HepG2 (cell line): ENCODE measurements around the gene TMEM107. TPM values are rescaled to one million over a fixed set of nuclear protein-coding genes. Genes with fewer than 3 reads are reported as not detected.

Source experiments
- ATF2 ChIP-seq: sonication (generic); formaldehyde crosslinking; IDR thresholded peaks from 2 replicates; pipeline ENCODE4 v1.4.0; 2020; ENCODE audit warnings: missing genetic modification reagents
- ATF4 ChIP-seq, 2 experiments: fragments of 450-650 bp in 1 of 2; sonication (generic) in 1 of 2; formaldehyde crosslinking; IDR thresholded peaks; 2 replicates each; pipeline versions ENCODE4 v1.5.0 to v1.8.0; 2020 to 2022; ENCODE audit warnings: mild to moderate bottlenecking in 1 of 2, missing genetic modification reagents in 1 of 2
- BHLHE40 ChIP-seq: IDR thresholded peaks from 2 replicates; pipeline ENCODE4 v1.6.1; 2011; ENCODE audit warnings: low read length, improper control_type of control experiment
- CBX1 ChIP-seq: IDR thresholded peaks from one replicate; pipeline ENCODE4 v1.6.1; 2016; ENCODE audit warnings: antibody characterized with exemption, low read depth
- ELF1 ChIP-seq: sonication (generic); formaldehyde crosslinking; IDR thresholded peaks from 2 replicates; pipeline ENCODE4 v1.4.0; 2020; ENCODE audit warnings: missing genetic modification reagents
- HDAC1 ChIP-seq: sonication (generic); formaldehyde crosslinking; IDR thresholded peaks from 2 replicates; pipeline ENCODE4 v1.5.1; 2020; ENCODE audit warnings: mild to moderate bottlenecking, missing genetic modification reagents
- KDM4B ChIP-seq: sonication (generic); formaldehyde crosslinking; IDR thresholded peaks from 2 replicates; pipeline ENCODE4 v1.4.0; 2020; ENCODE audit warnings: missing genetic modification reagents
- KDM5B ChIP-seq: sonication (generic); formaldehyde crosslinking; IDR thresholded peaks from 2 replicates; pipeline ENCODE4 v1.4.0; 2020; ENCODE audit warnings: missing genetic modification reagents, mild to moderate bottlenecking, borderline replicate concordance
- KLF15 ChIP-seq: sonication (generic); formaldehyde crosslinking; IDR thresholded peaks from 2 replicates; pipeline ENCODE4 v1.8.1; 2023; ENCODE audit warnings: borderline replicate concordance, mild to moderate bottlenecking, inconsistent platforms, missing genetic modification reagents, mixed read lengths
- MAFF ChIP-seq: IDR thresholded peaks from 2 replicates; pipeline ENCODE4 v1.6.1; 2011; ENCODE audit warnings: low read depth, low read length, improper control_type of control experiment
- MAFK ChIP-seq, 2 experiments: IDR thresholded peaks in 1 of 2; conservative IDR thresholded peaks in 1 of 2; 2 replicates each; pipeline ENCODE4 v1.6.1; 2011; ENCODE audit warnings: improper control_type of control experiment in 2 of 2, low read length in 2 of 2
- NCOA2 ChIP-seq: sonication (generic); formaldehyde crosslinking; IDR thresholded peaks from 2 replicates; pipeline ENCODE4 v1.8.0; 2022; ENCODE audit warnings: inconsistent platforms
- NFE2L1 ChIP-seq: sonication (generic); formaldehyde crosslinking; IDR thresholded peaks from 2 replicates; pipeline ENCODE4 v1.4.0; 2020; ENCODE audit warnings: missing genetic modification reagents, mild to moderate bottlenecking, borderline replicate concordance
- NFE2L2 ChIP-seq: fragments of 150-350 bp; IDR thresholded peaks from 2 replicates; pipeline ENCODE4 v1.6.1; 2014; ENCODE audit warnings: low read length
- PHF21A ChIP-seq: sonication (generic); formaldehyde crosslinking; IDR thresholded peaks from 2 replicates; pipeline ENCODE4 v1.5.0; 2020; ENCODE audit warnings: mild to moderate bottlenecking, missing genetic modification reagents
- POGZ ChIP-seq: sonication (generic); formaldehyde crosslinking; IDR thresholded peaks from 2 replicates; pipeline ENCODE4 v1.4.0; 2020; ENCODE audit warnings: mild to moderate bottlenecking, missing genetic modification reagents
- PPARG ChIP-seq: conservative IDR thresholded peaks from 2 replicates; pipeline ENCODE4 v1.6.1; 2016; ENCODE audit warnings: missing biosample characterization, missing genetic modification reagents
- RARA ChIP-seq: IDR thresholded peaks from 2 replicates; pipeline ENCODE4 v1.6.1; 2016; ENCODE audit warnings: missing genetic modification reagents, missing compliant biosample characterization
- SAP130 ChIP-seq: IDR thresholded peaks from 2 replicates; pipeline ENCODE4 v1.6.1; 2016; ENCODE audit warnings: low read depth
- SCMH1 ChIP-seq: sonication (generic); formaldehyde crosslinking; IDR thresholded peaks from 2 replicates; pipeline ENCODE4 v1.9.0; 2021; ENCODE audit warnings: missing genetic modification reagents, mild to moderate bottlenecking, borderline replicate concordance
- SRSF9 ChIP-seq: fragments of 200-400 bp; formaldehyde crosslinking; IDR thresholded peaks from 2 replicates; pipeline ENCODE4 v1.6.1; 2018; ENCODE audit warnings: borderline replicate concordance, mild to moderate bottlenecking, low read depth, low read length; ENCODE audit not compliant: insufficient read depth, poor library complexity, severe bottlenecking
- TGIF2 ChIP-seq: IDR thresholded peaks from 2 replicates; pipeline ENCODE4 v1.6.1; 2016; ENCODE audit warnings: control low read depth, missing compliant biosample characterization
- ZFX ChIP-seq: sonication (generic); formaldehyde crosslinking; IDR thresholded peaks from 2 replicates; pipeline ENCODE4 v1.4.0; 2020; ENCODE audit warnings: mild to moderate bottlenecking, low read depth, missing genetic modification reagents, moderate library complexity
- ZNF430 ChIP-seq: sonication (generic); formaldehyde crosslinking; IDR thresholded peaks from 2 replicates; pipeline ENCODE4 v1.9.0; 2021; ENCODE audit warnings: mild to moderate bottlenecking, missing genetic modification reagents
- ZNF569 ChIP-seq: sonication (generic); formaldehyde crosslinking; IDR thresholded peaks from 2 replicates; pipeline ENCODE4 v1.5.0; 2020; ENCODE audit warnings: mild to moderate bottlenecking, missing genetic modification reagents, moderate library complexity, borderline replicate concordance
- ZNF766 ChIP-seq: sonication (generic); formaldehyde crosslinking; IDR thresholded peaks from 2 replicates; pipeline ENCODE4 v1.5.0; 2020; ENCODE audit warnings: missing genetic modification reagents, borderline replicate concordance
- ZNF800 ChIP-seq: sonication (generic); formaldehyde crosslinking; IDR thresholded peaks from 2 replicates; pipeline ENCODE4 v1.4.0; 2020; ENCODE audit warnings: missing genetic modification reagents
- polyA plus RNA-seq, 8 experiments: library from polyadenylated mRNA; depleted of rRNA in 3 of 8; stranded (reverse) in 7 of 8; unstranded in 1 of 8; fragments of >200 nt; fragmentation: Illumina TruSeq in 4 of 8; extraction: Trizol in 4 of 8; gene quantifications; 2 replicates each; pipeline versions ENCODE4 v1.2.1 to v1.2.3, GENCODE V29; 2011 to 2016; ENCODE audit warnings: low read depth in 4 of 8, missing spikeins in 1 of 8, mixed read lengths in 1 of 8; ENCODE audit not compliant: insufficient read depth in 1 of 8
- total RNA-seq, 5 experiments: library from RNA; depleted of rRNA; stranded (reverse); fragments of >200 nt; fragmentation: Illumina TruSeq; extraction: Trizol; gene quantifications; 2 replicates each; pipeline ENCODE4 v1.2.3, GENCODE V29; 2016; ENCODE audit warnings: low read depth in 1 of 5

TMEM107 gene
- total and polyA plus RNA-seq, 2 of the 13 experiments (the other 11 are each of a cell fraction or from before 2014, with no cell fraction given) = 7.2 to 15.3 TPM

GRCh38 chr17:8156246-8156992, 19.8 kb downstream of the TMEM107 start (continued):
- TF ChIP-seq ELF1 (CRISPR knock-in tag) (peak; percentile 39), ZNF800 (CRISPR knock-in tag) (peak; percentile 46; the same call in 1 of the 2 replicates), ZFX (CRISPR knock-in tag) (0 out of 2 replicates have a peak, but pooled peaks have one; percentile 9), BHLHE40 (peak; percentile 97), ZNF430 (CRISPR knock-in tag) (no peak), SRSF9 (no peak), POGZ (CRISPR knock-in tag) (no peak), MAFK (conservative IDR thresholded peaks at IDR 0.05 in 1 of 2, IDR thresholded peaks at IDR 0.05 in 1 of 2; ENCODE audit: low read length in 2 of 2) (no peak), KLF15 (CRISPR knock-in tag) (no peak), KDM5B (CRISPR knock-in tag) (no peak), SCMH1 (CRISPR knock-in tag) (no peak), ATF4 (CRISPR knock-in tag; IDR thresholded peaks at IDR 0.05) (0 out of 4 replicates have a peak, but pooled peaks of 1 of the 2 experiments have one; percentile 13), NFE2L1 (CRISPR knock-in tag) (no peak), KDM4B (CRISPR knock-in tag) (no peak), ATF2 (CRISPR knock-in tag) (peak; percentile 69), CBX1 (no peak), PPARG (CRISPR knock-in tag) (no peak), SAP130 (CRISPR knock-in tag) (peak; percentile 89), PHF21A (CRISPR knock-in tag) (peak; percentile 78; the same call in 1 of the 2 replicates), HDAC1 (CRISPR knock-in tag) (peak; percentile 55; the same call in 1 of the 2 replicates), RARA (CRISPR knock-in tag) (no peak), MAFF (no peak), TGIF2 (CRISPR knock-in tag) (no peak), NFE2L2 (no peak), ZNF766 (CRISPR knock-in tag) (no peak), NCOA2 (CRISPR knock-in tag) (peak; percentile 47; the same call in 1 of the 2 replicates), ZNF569 (CRISPR knock-in tag) (no peak)
